Hepatocyte (in vitro differentiated cells): ENCODE results near the gene GADD45B.

Experiments used
- CTCF ChIP-seq: fragments of 200-600 bp; sonication (generic); IDR thresholded peaks from 2 replicates; pipeline ENCODE4 v1.5.1; 2016; ENCODE audit warnings: antibody characterized with exemption, mild to moderate bottlenecking; ENCODE audit not compliant: poor library complexity
- EZH2phosphoT487 ChIP-seq: fragments of 200-600 bp; sonication (generic); IDR thresholded peaks from one replicate; pipeline ENCODE4 v1.6.1; 2018; ENCODE audit warnings: antibody characterized with exemption, mild to moderate bottlenecking, low read depth, moderate library complexity; ENCODE audit not compliant: unreplicated experiment, severe bottlenecking

- no peak for TF ChIP-seq CTCF
- TF ChIP-seq EZH2phosphoT487 = no peak
Observed at GRCh38 chr19:2443785-2444182, 32.1 kb upstream of the GADD45B start.
